ENCODE measurements around the gene CDKAL1. TPM values are rescaled to one million over a fixed set of nuclear protein-coding genes. Genes with fewer than 3 reads are reported as not detected.

CDKAL1 gene
- total RNA-seq, 2 donors from 2014 or later: 23.0 to 23.7 TPM

- no peak for ATAC-seq
- DNase-seq: no peak
- Mint-ChIP-seq H3K4me1 (peaks cover 2% of the 10 kb centered on the region), H3K36me3 (ENCODE audit: low read depth) (peaks cover 2% of the 10 kb centered on the region), H3K27ac (no peak overlapping the region), H3K27me3 (no peaks in the 10 kb centered on the region), H3K4me3 (no peak overlapping the region)
- no peaks in the 10 kb centered on the region for H3K9me3 ChIP-seq (ENCODE audit: control insufficient read depth, low read length, poor library complexity, severe bottlenecking)
These were observed 609.4 kb downstream of the CDKAL1 start for GRCh38 chr6:21143645-21144044.

DNA sequence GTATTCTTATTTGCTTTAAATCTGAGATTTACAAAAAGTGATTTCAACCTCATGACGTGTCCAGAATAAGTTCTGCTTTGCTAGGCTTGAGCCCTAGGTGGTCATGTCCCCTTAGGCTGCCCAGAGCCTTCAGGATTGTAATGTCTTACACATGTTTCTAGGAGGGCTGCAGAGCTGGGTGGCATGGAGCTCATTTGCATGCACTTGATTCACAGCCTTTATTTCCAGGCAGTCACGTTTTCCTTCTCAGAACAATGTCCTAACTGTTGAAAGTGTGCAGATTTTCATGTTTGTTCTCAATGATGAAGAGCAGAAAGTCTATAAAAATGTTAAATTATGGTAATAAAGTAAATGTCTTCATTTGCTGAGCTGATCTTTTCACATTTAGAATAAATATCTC is 610.7 kb downstream of the CDKAL1 start:
- Mint-ChIP-seq H3K4me3 (no peak overlapping the region), H3K36me3 (ENCODE audit: low read depth) (peaks cover under 1% of the 10 kb centered on the region), H3K27ac (no peak overlapping the region), H3K4me1 (peaks cover 2% of the 10 kb centered on the region), H3K27me3 (no peaks in the 10 kb centered on the region)
- no peaks in the 10 kb centered on the region for H3K9me3 ChIP-seq (ENCODE audit: control insufficient read depth, low read length, poor library complexity, severe bottlenecking)
- DNase-seq (no peak), ATAC-seq (no peak)

GRCh38 chr6:21147995-21148394 is 613.7 kb downstream of the CDKAL1 start:
- DNase-seq (no peak), ATAC-seq (no peak)
- no peaks in the 10 kb centered on the region for H3K9me3 ChIP-seq (ENCODE audit: control insufficient read depth, low read length, poor library complexity, severe bottlenecking)
- H3K4me1 Mint-ChIP-seq: peaks cover 4% of the 10 kb centered on the region
- no peaks in the 10 kb centered on the region for H3K27me3 Mint-ChIP-seq
- no peak overlapping the region for H3K27ac Mint-ChIP-seq
- no peak overlapping the region for H3K4me3 Mint-ChIP-seq
- H3K36me3 Mint-ChIP-seq (ENCODE audit: low read depth): no peaks in the 10 kb centered on the region

GRCh38 chr6:21149470-21149869 is 615.2 kb downstream of the CDKAL1 start:
- DNase-seq (no peak), ATAC-seq (no peak)
- Mint-ChIP-seq H3K27ac (no peak overlapping the region), H3K36me3 (ENCODE audit: low read depth) (no peaks in the 10 kb centered on the region), H3K27me3 (no peaks in the 10 kb centered on the region), H3K4me1 (peaks cover 4% of the 10 kb centered on the region), H3K4me3 (no peak overlapping the region)
- no peaks in the 10 kb centered on the region for H3K9me3 ChIP-seq (ENCODE audit: control insufficient read depth, low read length, poor library complexity, severe bottlenecking)

DNA sequence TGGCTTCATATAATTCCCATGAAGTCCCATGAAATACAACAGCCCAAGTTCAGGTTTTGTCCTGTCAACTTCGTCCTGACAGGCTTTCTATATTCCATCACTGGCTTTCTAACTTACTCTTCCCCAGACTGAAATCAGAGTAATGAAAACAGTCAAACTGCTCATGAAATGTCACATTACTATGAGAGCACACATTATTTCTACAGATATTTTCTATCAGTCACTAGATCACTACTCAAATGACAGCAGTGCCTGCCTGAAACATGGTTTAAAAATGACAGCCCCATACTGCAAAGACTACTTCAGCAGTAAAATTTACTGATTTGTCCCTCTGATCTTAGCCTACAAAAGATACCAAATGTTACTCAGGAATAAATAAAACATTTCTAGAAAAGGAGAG is 616.4 kb downstream of the CDKAL1 start:
- Mint-ChIP-seq H3K27ac (no peak overlapping the region), H3K36me3 (ENCODE audit: low read depth) (no peaks in the 10 kb centered on the region), H3K4me3 (no peak overlapping the region), H3K4me1 (peaks cover 4% of the 10 kb centered on the region), H3K27me3 (no peaks in the 10 kb centered on the region)
- H3K9me3 ChIP-seq (ENCODE audit: control insufficient read depth, low read length, poor library complexity, severe bottlenecking): no peaks in the 10 kb centered on the region
- no peak for DNase-seq
- ATAC-seq: no peak

- no peaks in the 10 kb centered on the region for H3K27me3 Mint-ChIP-seq
- no peaks in the 10 kb centered on the region for H3K9me3 ChIP-seq (ENCODE audit: control insufficient read depth, low read length, poor library complexity, severe bottlenecking)
- no peak overlapping the region for H3K4me3 Mint-ChIP-seq
- no peak for ATAC-seq
- no peaks in the 10 kb centered on the region for H3K36me3 Mint-ChIP-seq (ENCODE audit: low read depth)
- DNase-seq: no peak
- peaks cover 4% of the 10 kb centered on the region for H3K4me1 Mint-ChIP-seq
- H3K27ac Mint-ChIP-seq: no peak overlapping the region
These were observed 616.9 kb downstream of the CDKAL1 start for GRCh38 chr6:21151119-21151518.

DNA sequence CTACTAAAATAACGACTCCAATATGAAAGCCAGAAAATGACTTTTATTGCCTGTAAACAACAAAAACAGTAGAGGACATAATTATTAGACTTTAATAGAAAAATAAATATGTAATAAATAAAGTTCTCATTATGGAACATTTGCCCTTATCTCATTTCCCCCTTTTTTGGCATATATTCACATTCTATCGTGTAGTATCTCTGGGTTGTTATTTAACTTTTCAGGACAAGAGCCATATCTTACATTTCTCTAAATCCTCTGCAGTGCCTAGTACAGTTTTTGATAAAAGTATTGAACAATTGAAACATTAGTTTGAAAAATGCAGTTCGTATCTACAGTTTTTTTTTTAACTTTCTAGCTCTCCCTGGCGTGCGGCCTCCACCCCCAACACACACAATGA is 617.3 kb downstream of the CDKAL1 start:
- Mint-ChIP-seq H3K36me3 (ENCODE audit: low read depth) (no peaks in the 10 kb centered on the region), H3K4me1 (peaks cover 6% of the 10 kb centered on the region), H3K27ac (no peak overlapping the region), H3K4me3 (no peak overlapping the region), H3K27me3 (no peaks in the 10 kb centered on the region)
- DNase-seq (no peak), ATAC-seq (no peak)
- H3K9me3 ChIP-seq (ENCODE audit: control insufficient read depth, low read length, poor library complexity, severe bottlenecking): no peaks in the 10 kb centered on the region

- no peak for DNase-seq
- Mint-ChIP-seq H3K36me3 (ENCODE audit: low read depth) (no peaks in the 10 kb centered on the region), H3K27me3 (no peaks in the 10 kb centered on the region), H3K4me1 (peaks cover 12% of the 10 kb centered on the region), H3K27ac (no peak overlapping the region), H3K4me3 (no peak overlapping the region)
- no peak for ATAC-seq
- H3K9me3 ChIP-seq (ENCODE audit: control insufficient read depth, low read length, poor library complexity, severe bottlenecking): no peaks in the 10 kb centered on the region
These were observed 623.1 kb downstream of the CDKAL1 start for GRCh38 chr6:21157186-21157929.

DNA sequence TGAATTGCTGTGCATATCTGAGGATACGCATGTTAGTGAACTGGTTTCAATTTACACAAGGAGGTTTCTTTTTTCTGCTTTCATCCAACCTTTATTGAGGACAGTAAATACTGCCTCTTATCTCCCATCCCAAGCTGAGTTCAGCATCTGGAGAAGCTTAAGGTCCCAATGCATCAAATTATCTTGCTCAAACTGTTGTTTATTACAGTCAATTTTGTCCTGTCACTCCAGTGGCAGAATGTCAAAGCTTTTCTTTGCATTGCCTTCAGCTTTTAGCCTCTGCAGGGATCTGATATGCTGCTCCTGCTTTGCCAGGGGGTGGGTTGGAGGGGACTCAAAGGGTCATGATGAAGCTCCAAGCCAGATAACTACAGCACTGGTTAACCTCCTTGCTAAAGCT is 623.9 kb downstream of the CDKAL1 start:
- no peak for DNase-seq
- Mint-ChIP-seq H3K27me3 (no peaks in the 10 kb centered on the region), H3K4me3 (no peak overlapping the region), H3K36me3 (ENCODE audit: low read depth) (no peaks in the 10 kb centered on the region), H3K4me1 (peaks cover 13% of the 10 kb centered on the region), H3K27ac (peak overlapping the region; percentile 54)
- no peak for ATAC-seq
- H3K9me3 ChIP-seq (ENCODE audit: control insufficient read depth, low read length, poor library complexity, severe bottlenecking): no peaks in the 10 kb centered on the region

GRCh38 chr6:21158873-21159272 is 624.6 kb downstream of the CDKAL1 start:
- no peaks in the 10 kb centered on the region for H3K27me3 Mint-ChIP-seq
- no peak overlapping the region for H3K27ac Mint-ChIP-seq
- no peaks in the 10 kb centered on the region for H3K9me3 ChIP-seq (ENCODE audit: control insufficient read depth, low read length, poor library complexity, severe bottlenecking)
- H3K4me1 Mint-ChIP-seq: peaks cover 18% of the 10 kb centered on the region
- DNase-seq: no peak
- no peak for ATAC-seq
- no peaks in the 10 kb centered on the region for H3K36me3 Mint-ChIP-seq (ENCODE audit: low read depth)
- no peak overlapping the region for H3K4me3 Mint-ChIP-seq

- no peak overlapping the region for H3K4me3 Mint-ChIP-seq
- H3K27me3 Mint-ChIP-seq: no peaks in the 10 kb centered on the region
- no peaks in the 10 kb centered on the region for H3K36me3 Mint-ChIP-seq (ENCODE audit: low read depth)
- peaks cover 20% of the 10 kb centered on the region for H3K4me1 Mint-ChIP-seq
- H3K27ac Mint-ChIP-seq: no peak overlapping the region
- ATAC-seq (no peak), DNase-seq (no peak)
- no peaks in the 10 kb centered on the region for H3K9me3 ChIP-seq (ENCODE audit: control insufficient read depth, low read length, poor library complexity, severe bottlenecking)
These were observed 625.2 kb downstream of the CDKAL1 start for GRCh38 chr6:21159465-21159864.

GRCh38 chr6:21161707-21162106 is 627.5 kb downstream of the CDKAL1 start:
- Mint-ChIP-seq H3K36me3 (ENCODE audit: low read depth) (no peaks in the 10 kb centered on the region), H3K4me3 (no peak overlapping the region), H3K4me1 (peaks cover 21% of the 10 kb centered on the region), H3K27ac (no peak overlapping the region), H3K27me3 (no peaks in the 10 kb centered on the region)
- no peaks in the 10 kb centered on the region for H3K9me3 ChIP-seq (ENCODE audit: control insufficient read depth, low read length, poor library complexity, severe bottlenecking)
- DNase-seq (no peak), ATAC-seq (no peak)

DNA sequence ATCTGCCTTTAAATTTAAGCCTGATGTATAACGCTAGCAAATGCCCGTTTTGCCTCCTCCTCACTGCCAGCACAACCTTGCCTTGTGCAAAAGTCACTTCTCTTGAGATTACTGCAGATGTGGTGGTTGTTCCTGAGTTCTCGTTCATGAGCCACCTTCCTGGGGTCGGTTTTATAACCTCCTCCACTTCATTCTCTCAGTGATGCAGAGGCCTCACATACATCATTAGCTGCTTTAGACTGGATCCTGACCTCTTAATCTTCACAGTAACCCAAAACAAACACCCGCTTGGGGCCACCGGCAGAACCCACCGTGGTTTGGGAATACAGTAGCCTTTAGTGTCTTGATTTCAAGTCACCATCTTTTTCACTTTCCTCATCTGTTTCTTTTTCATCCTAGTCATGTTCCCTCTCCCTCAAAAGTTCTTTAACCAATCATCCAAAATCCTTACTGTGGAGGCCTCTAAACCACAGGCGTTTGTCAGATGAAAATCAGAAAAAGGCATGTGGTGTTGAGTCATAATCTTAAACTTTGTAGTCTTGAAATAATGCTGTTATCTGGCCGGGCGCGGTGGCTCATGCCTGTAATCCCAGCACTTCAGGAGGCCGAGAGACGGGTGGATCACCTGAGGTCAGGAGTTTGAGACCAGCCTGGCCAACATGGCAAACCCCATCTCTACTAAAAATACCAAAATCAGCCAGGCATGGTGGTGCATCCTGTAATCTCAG is 629.0 kb downstream of the CDKAL1 start:
- H3K9me3 ChIP-seq (ENCODE audit: control insufficient read depth, low read length, poor library complexity, severe bottlenecking): no peaks in the 10 kb centered on the region
- peaks cover 16% of the 10 kb centered on the region for H3K4me1 Mint-ChIP-seq
- no peaks in the 10 kb centered on the region for H3K27me3 Mint-ChIP-seq
- H3K27ac Mint-ChIP-seq: no peak overlapping the region
- H3K36me3 Mint-ChIP-seq (ENCODE audit: low read depth): no peaks in the 10 kb centered on the region
- no peak for ATAC-seq
- no peak for DNase-seq
- H3K4me3 Mint-ChIP-seq: no peak overlapping the region

DNA sequence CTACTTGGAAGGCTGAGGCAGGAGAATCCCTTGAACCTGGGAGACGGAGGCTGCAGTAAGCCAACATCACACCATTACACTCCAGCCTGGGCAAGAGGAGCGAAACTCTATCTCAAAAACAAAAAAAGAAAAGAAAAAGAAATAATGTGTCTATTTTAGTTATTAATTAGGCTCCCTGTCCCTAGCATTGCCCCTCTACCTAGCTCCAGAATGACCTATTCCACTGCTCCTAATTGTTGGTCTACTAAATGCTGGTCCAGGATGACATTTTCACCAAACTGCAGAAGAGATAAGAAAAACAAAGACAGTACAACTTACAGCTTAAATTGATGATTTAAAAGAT is 629.6 kb downstream of the CDKAL1 start:
- Mint-ChIP-seq H3K27ac (peak overlapping the region; percentile 0), H3K36me3 (ENCODE audit: low read depth) (no peaks in the 10 kb centered on the region), H3K4me3 (no peak overlapping the region), H3K4me1 (peaks cover 16% of the 10 kb centered on the region), H3K27me3 (no peaks in the 10 kb centered on the region)
- H3K9me3 ChIP-seq (ENCODE audit: control insufficient read depth, low read length, poor library complexity, severe bottlenecking): no peaks in the 10 kb centered on the region
- DNase-seq (no peak), ATAC-seq (no peak)
